CD1c-positive myeloid dendritic cell (primary cell): ENCODE measurements around the gene SSPN.
A peak's percentile ranks its signal among the peaks of the same experiment; 100 is the strongest.
"Not testable (repeated sequence)": the region's sequence is repeated elsewhere in the genome, so short reads cannot be mapped to it uniquely, and the experiment has no call there.

ENCODE experiments used
- DNase-seq: peaks from one replicate; pipeline ENCODE4 v3.0.0-alpha.2; 2016; ENCODE audit errors: extremely low spot score

SSPN gene

GRCh38 chr12:26229910-26230309 is 34.5 kb downstream of the SSPN start:
- DNase-seq, result no peak

GRCh38 chr12:26231470-26231869 is 36.1 kb downstream of the SSPN start:
- DNase-seq, result no peak

- DNase-seq, result no peak
Measured at GRCh38 chr12:26231921-26232320, 36.5 kb downstream of the SSPN start.

- no peak for DNase-seq
Measured at GRCh38 chr12:26233631-26234030, 38.3 kb downstream of the SSPN start.

GRCh38 chr12:26235465-26235864 is 40.1 kb downstream of the SSPN start:
- not testable (repeated sequence) for DNase-seq

GRCh38 chr12:26238341-26239121 is 43.2 kb downstream of the SSPN start:
- DNase-seq, result no peak

GRCh38 chr12:26239122-26239851 is 43.9 kb downstream of the SSPN start:
- DNase-seq, result no peak

- DNase-seq, result no peak
Measured at GRCh38 chr12:26239852-26240815, 44.8 kb downstream of the SSPN start.

- no peak for DNase-seq
Measured at GRCh38 chr12:26241080-26241479, 45.7 kb downstream of the SSPN start.

GRCh38 chr12:26242683-26243082 is 47.3 kb downstream of the SSPN start:
- no peak for DNase-seq

GRCh38 chr12:26244503-26244902 is 49.1 kb downstream of the SSPN start:
- DNase-seq, result no peak

- peak; percentile 17 for DNase-seq
Measured at GRCh38 chr12:26245175-26245942, 50.0 kb downstream of the SSPN start.

GRCh38 chr12:26246483-26247164 is 51.3 kb downstream of the SSPN start:
- no peak for DNase-seq

- DNase-seq, result no peak
Measured at GRCh38 chr12:26247873-26248272, 52.5 kb downstream of the SSPN start.

- no peak for DNase-seq
Measured at GRCh38 chr12:26250801-26251200, 55.4 kb downstream of the SSPN start.

GRCh38 chr12:26251600-26251999 is 56.2 kb downstream of the SSPN start:
- DNase-seq, result no peak

GRCh38 chr12:26252946-26253345 is 57.6 kb downstream of the SSPN start:
- DNase-seq, result no peak

- DNase-seq, result no peak
Measured at GRCh38 chr12:26255893-26256645, 60.7 kb downstream of the SSPN start.

GRCh38 chr12:26264215-26264838 is 69.0 kb downstream of the SSPN start:
- DNase-seq, result no peak

GRCh38 chr12:26265606-26266005 is 70.2 kb downstream of the SSPN start:
- no peak for DNase-seq
